RWPE2 (cell line): ENCODE measurements around the gene GAS2.
"Not testable (repeated sequence)": the region's sequence is repeated elsewhere in the genome, so short reads cannot be mapped to it uniquely, and the experiment has no call there.

ENCODE experiments used
- ATAC-seq: fragments of 200-7000 bp; cut with Tn5 transposase; 3 replicates; pipeline ENCODE4 v1.9.1; 2021; ENCODE audit warnings: low read depth
- DNase-seq: peaks from one replicate; pipeline ENCODE4 v3.0.0-alpha.2; 2020; ENCODE audit warnings: low spot score
- H3K27ac ChIP-seq: fragments of 450-650 bp; 2 replicates; pipeline ENCODE4 v1.5.1; 2017; ENCODE audit warnings: mild to moderate bottlenecking; ENCODE audit not compliant: poor library complexity, severe bottlenecking
- H3K27me3 ChIP-seq: fragments of 250-450 bp; sonication (Bioruptor Pico); 2 replicates; pipeline ENCODE4 v1.5.1; 2021; ENCODE audit warnings: mild to moderate bottlenecking, moderate library complexity; ENCODE audit not compliant: insufficient read depth, poor library complexity, severe bottlenecking
- H3K36me3 ChIP-seq: fragments of 250-450 bp; sonication (Bioruptor Pico); 2 replicates; pipeline ENCODE4 v1.5.1; 2020; ENCODE audit warnings: low read depth, mild to moderate bottlenecking, moderate library complexity
- H3K4me1 ChIP-seq: fragments of 250-450 bp; sonication (Bioruptor Pico); 2 replicates; pipeline ENCODE4 v1.5.1; 2021; ENCODE audit warnings: mild to moderate bottlenecking, moderate library complexity; ENCODE audit not compliant: insufficient read depth, poor library complexity, severe bottlenecking
- H3K4me3 ChIP-seq: fragments of 250-450 bp; sonication (Bioruptor Pico); 2 replicates; pipeline ENCODE4 v1.5.1; 2021; ENCODE audit warnings: mild to moderate bottlenecking, moderate library complexity; ENCODE audit not compliant: severe bottlenecking
- H3K9me3 ChIP-seq: fragments of 250-450 bp; sonication (Bioruptor Pico); 2 replicates; pipeline ENCODE4 v1.5.1; 2021; ENCODE audit warnings: mild to moderate bottlenecking, moderate library complexity; ENCODE audit not compliant: severe bottlenecking
- CTCF ChIP-seq: fragments of 450-650 bp; IDR thresholded peaks from one replicate; pipeline ENCODE4 v1.5.1; 2017; ENCODE audit warnings: mild to moderate bottlenecking, moderate library complexity; ENCODE audit not compliant: poor library complexity, severe bottlenecking

The GAS2 gene

GRCh38 chr11:22640862-22641261 lies 25.5 kb upstream of the GAS2 start:
- no peaks in the 10 kb centered on the region for H3K9me3 ChIP-seq
- H3K27me3 ChIP-seq, result no peaks in the 10 kb centered on the region
- H3K36me3 ChIP-seq, result no peaks in the 10 kb centered on the region
- no peak overlapping the region for H3K27ac ChIP-seq
- no peak for ATAC-seq
- no peak overlapping the region for H3K4me3 ChIP-seq
- H3K4me1 ChIP-seq, result no peaks in the 10 kb centered on the region
- no peak for TF ChIP-seq CTCF
- no peak for DNase-seq

GRCh38 chr11:22641559-22641958 lies 24.9 kb upstream of the GAS2 start:
- H3K27ac ChIP-seq, result no peak overlapping the region
- DNase-seq (no peak), ATAC-seq (no peak)
- H3K27me3 ChIP-seq, result no peaks in the 10 kb centered on the region
- no peak for TF ChIP-seq CTCF
- no peaks in the 10 kb centered on the region for H3K36me3 ChIP-seq
- no peak overlapping the region for H3K4me3 ChIP-seq
- no peaks in the 10 kb centered on the region for H3K4me1 ChIP-seq
- H3K9me3 ChIP-seq, result no peaks in the 10 kb centered on the region

- DNase-seq, H3K4me3 ChIP-seq, H3K36me3 ChIP-seq, H3K27me3 ChIP-seq, H3K27ac ChIP-seq, H3K9me3 ChIP-seq, ATAC-seq, H3K4me1 ChIP-seq: not testable (repeated sequence)
These were observed 14.1 kb upstream of the GAS2 start for GRCh38 chr11:22652346-22652745.

- no peak overlapping the region for H3K27ac ChIP-seq
These were observed 10.3 kb upstream of the GAS2 start for GRCh38 chr11:22656130-22656529.

GRCh38 chr11:22657101-22657694 lies 9.2 kb upstream of the GAS2 start:
- H3K27ac ChIP-seq, result no peak overlapping the region
- ATAC-seq (no peak), DNase-seq (no peak)
- no peak for TF ChIP-seq CTCF
- peaks cover 7% of the 10 kb centered on the region for H3K4me1 ChIP-seq
- no peak overlapping the region for H3K4me3 ChIP-seq
- no peaks in the 10 kb centered on the region for H3K36me3 ChIP-seq
- no peaks in the 10 kb centered on the region for H3K9me3 ChIP-seq
- H3K27me3 ChIP-seq, result no peaks in the 10 kb centered on the region

More at GRCh38 chr11:22656130-22656529, 10.3 kb upstream of the GAS2 start:
- H3K9me3 ChIP-seq, result no peaks in the 10 kb centered on the region
- H3K4me3 ChIP-seq, result no peak overlapping the region
- H3K27me3 ChIP-seq, result no peaks in the 10 kb centered on the region
- H3K4me1 ChIP-seq, result peaks cover 7% of the 10 kb centered on the region
- H3K36me3 ChIP-seq, result no peaks in the 10 kb centered on the region
- TF ChIP-seq CTCF, result no peak
- DNase-seq, result no peak
- ATAC-seq, result peak; percentile 49; the same call in 1 of the 3 replicates
